Lower lobe of right lung (tissue), 2 donors: ENCODE results near the gene ACOXL. TPM values are rescaled to one million over a fixed set of nuclear protein-coding genes. Genes with fewer than 3 reads are reported as not detected.
A peak's percentile ranks its signal among the peaks of the same experiment; 100 is the strongest.

Source experiments
- ATAC-seq, 2 donors: fragments of 200-7000 bp; cut with Tn5 transposase; one replicate each; pipeline ENCODE4 v1.9.1; 2020 to 2022; ENCODE audit warnings: mild to moderate bottlenecking in 2 of 2, moderate library complexity in 2 of 2
- DNase-seq: peaks from one replicate; pipeline ENCODE4 v3.0.0-alpha.2; 2020
- H3K27ac ChIP-seq: fragments of 200-600 bp; one replicate; pipeline ENCODE4 v1.8.0; 2022
- H3K27me3 ChIP-seq: fragments of 200-600 bp; one replicate; pipeline ENCODE4 v1.8.0; 2022; ENCODE audit warnings: low read depth
- H3K36me3 ChIP-seq: fragments of 200-600 bp; one replicate; pipeline ENCODE4 v1.8.0; 2022; ENCODE audit warnings: mild to moderate bottlenecking
- H3K4me1 ChIP-seq: fragments of 200-600 bp; one replicate; pipeline ENCODE4 v1.8.0; 2022
- H3K4me3 ChIP-seq: fragments of 200-600 bp; one replicate; pipeline ENCODE4 v1.8.0; 2022; ENCODE audit warnings: mild to moderate bottlenecking
- H3K9me3 ChIP-seq: fragments of 200-600 bp; one replicate; pipeline ENCODE4 v1.8.0; 2022
- CTCF ChIP-seq: fragments of 200-600 bp; IDR thresholded peaks from one replicate; pipeline ENCODE4 v1.8.0; 2022; ENCODE audit warnings: antibody characterized with exemption, mild to moderate bottlenecking
- intact Hi-C: fragments of 100-400 bp; cut with DNase I; formaldehyde crosslinking; loops from one replicate; pipeline ENCODE4 v1.11.0; 2022
- total RNA-seq: library from RNA; stranded (reverse); fragmentation: NEBNext Ultra II Directional; extraction: Animal tissue kit (Norgen Biotek cat#: 25700); gene quantifications from one replicate; pipeline ENCODE4 v1.2.1, GENCODE V29; 2021
- donor health status: DM: no; HTN: yes; CAD: no; lungs with severe emphysema.

Gene ACOXL
- total RNA-seq, 1 donor from 2014 or later = 38.5 TPM

- no peak for DNase-seq
- H3K36me3 ChIP-seq = no peaks in the 10 kb centered on the region
- H3K27ac ChIP-seq = peak overlapping the region; percentile 41
- intact Hi-C loops = no loop called here
- no peak for TF ChIP-seq CTCF
- H3K4me3 ChIP-seq = no peak overlapping the region
- ATAC-seq = peak; percentile 88 to 90
- no peaks in the 10 kb centered on the region for H3K9me3 ChIP-seq
- H3K4me1 ChIP-seq = no peaks in the 10 kb centered on the region
- H3K27me3 ChIP-seq = peaks cover 13% of the 10 kb centered on the region
These were observed 8.5 kb downstream of the ACOXL start for GRCh38 chr2:110740747-110741349.

- ATAC-seq (peak; percentile 57 to 73), DNase-seq (no peak)
- H3K9me3 ChIP-seq = no peaks in the 10 kb centered on the region
- no peak overlapping the region for H3K4me3 ChIP-seq
- no peaks in the 10 kb centered on the region for H3K4me1 ChIP-seq
- H3K27me3 ChIP-seq = peaks cover 10% of the 10 kb centered on the region
- peak overlapping the region; percentile 41 for H3K27ac ChIP-seq
- intact Hi-C loops = no loop called here
- H3K36me3 ChIP-seq = no peaks in the 10 kb centered on the region
- TF ChIP-seq CTCF = no peak
These were observed 9.2 kb downstream of the ACOXL start for GRCh38 chr2:110741491-110741980.

- no peak for DNase-seq
- no peaks in the 10 kb centered on the region for H3K4me1 ChIP-seq
- H3K36me3 ChIP-seq = no peaks in the 10 kb centered on the region
- no peak overlapping the region for H3K4me3 ChIP-seq
- intact Hi-C loops = no loop called here
- ATAC-seq = no peak
- H3K27me3 ChIP-seq = peaks cover 7% of the 10 kb centered on the region
- H3K27ac ChIP-seq = no peak overlapping the region
- H3K9me3 ChIP-seq = no peaks in the 10 kb centered on the region
- no peak for TF ChIP-seq CTCF
These were observed 10.0 kb downstream of the ACOXL start for GRCh38 chr2:110742412-110742811.

GRCh38 chr2:110743600-110743999 is 11.2 kb downstream of the ACOXL start:
- no peak overlapping the region for H3K27ac ChIP-seq
- H3K27me3 ChIP-seq = peaks cover 4% of the 10 kb centered on the region
- H3K9me3 ChIP-seq = no peaks in the 10 kb centered on the region
- no peaks in the 10 kb centered on the region for H3K4me1 ChIP-seq
- no peaks in the 10 kb centered on the region for H3K36me3 ChIP-seq
- DNase-seq = no peak
- no peak for ATAC-seq
- H3K4me3 ChIP-seq = no peak overlapping the region
- intact Hi-C loops = no loop called here
- TF ChIP-seq CTCF = no peak

GRCh38 chr2:110744429-110744828 is 12.1 kb downstream of the ACOXL start:
- Histone ChIP-seq H3K27me3 (peaks cover 4% of the 10 kb centered on the region), H3K36me3 (no peaks in the 10 kb centered on the region), H3K4me1 (no peaks in the 10 kb centered on the region), H3K27ac (no peak overlapping the region), H3K4me3 (no peak overlapping the region), H3K9me3 (no peaks in the 10 kb centered on the region)
- ATAC-seq (no peak), DNase-seq (no peak)
- no peak for TF ChIP-seq CTCF
- intact Hi-C loops = no loop called here
